Measurements from ENCODE around the gene OR52A1. TPM values are rescaled to one million over a fixed set of nuclear protein-coding genes. Genes with fewer than 3 reads are reported as not detected.
"Not testable (repeated sequence)": the region's sequence is repeated elsewhere in the genome, so short reads cannot be mapped to it uniquely, and the experiment has no call there.

OR52A1 gene
- not detected for total RNA-seq

DNA sequence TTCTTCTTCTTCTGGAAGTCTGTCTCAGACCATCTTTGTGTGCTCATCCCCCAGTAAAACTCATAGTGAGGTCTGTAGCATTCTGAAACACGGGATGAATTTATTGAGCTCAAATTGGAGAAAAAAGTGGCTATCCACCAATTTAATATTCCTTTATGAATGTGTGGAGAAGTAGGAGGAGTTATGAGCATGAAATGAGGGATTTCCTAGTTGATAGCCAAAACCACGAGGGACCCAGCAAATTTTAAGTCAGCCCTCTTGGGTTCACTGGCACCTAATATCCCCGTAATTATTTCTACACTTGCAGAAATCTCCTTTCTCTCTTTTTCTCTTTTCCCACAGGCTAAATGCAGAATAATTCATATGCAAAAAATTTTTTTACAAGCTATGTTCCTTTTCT lies at the start of gene OR52A1:
OR52A1 (minus strand) TSS at position 101 of the 400 bp plus-strand sequence. CDS start 2,388 bp downstream, outside the sequence.
- H3K4me1 Mint-ChIP-seq (ENCODE audit: low read depth) = no peaks in the 10 kb centered on the region
- no peaks in the 10 kb centered on the region for H3K9me3 Mint-ChIP-seq
- H3K36me3 Mint-ChIP-seq (ENCODE audit: low read depth) = no peaks in the 10 kb centered on the region
- DNase-seq = no peak
- intact Hi-C loops (cut with micrococcal nuclease) = no loop called here
- CTCF ChIA-PET = no interaction called here
- no peak within 1 kb of the TSS for H3K4me3 Mint-ChIP-seq
- H3K27ac Mint-ChIP-seq = no peak within 1 kb of the TSS
- H3K27me3 Mint-ChIP-seq (ENCODE audit: low read depth) = peaks cover 4% of the 10 kb centered on the region

DNA sequence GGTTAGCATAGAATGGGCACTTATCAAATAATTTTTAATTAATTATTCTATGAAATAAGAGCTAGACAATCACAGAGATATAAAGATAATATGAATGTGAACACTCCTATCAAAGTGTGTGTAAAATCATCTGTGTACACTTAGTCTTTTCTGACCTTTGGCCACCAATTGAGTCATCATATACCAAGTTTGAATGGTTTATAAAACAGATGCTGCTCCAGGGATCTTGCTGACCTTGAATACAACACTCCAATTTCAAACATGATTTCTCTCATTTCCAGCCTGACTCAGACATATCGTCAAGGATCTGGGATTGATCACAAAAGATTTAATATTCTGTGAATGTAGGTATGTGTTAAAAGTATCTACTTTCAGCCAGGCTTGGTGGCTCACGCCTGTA lies 48.8 kb upstream of the OR52A1 start:
- Mint-ChIP-seq H3K27me3 (ENCODE audit: low read depth) (no peaks in the 10 kb centered on the region), H3K4me1 (ENCODE audit: low read depth) (no peaks in the 10 kb centered on the region), H3K27ac (no peak overlapping the region), H3K36me3 (ENCODE audit: low read depth) (no peaks in the 10 kb centered on the region), H3K4me3 (no peak overlapping the region), H3K9me3 (no peaks in the 10 kb centered on the region)
- no peak for DNase-seq
- CTCF ChIA-PET = no interaction called here
- intact Hi-C loops (cut with micrococcal nuclease) = no loop called here

DNA sequence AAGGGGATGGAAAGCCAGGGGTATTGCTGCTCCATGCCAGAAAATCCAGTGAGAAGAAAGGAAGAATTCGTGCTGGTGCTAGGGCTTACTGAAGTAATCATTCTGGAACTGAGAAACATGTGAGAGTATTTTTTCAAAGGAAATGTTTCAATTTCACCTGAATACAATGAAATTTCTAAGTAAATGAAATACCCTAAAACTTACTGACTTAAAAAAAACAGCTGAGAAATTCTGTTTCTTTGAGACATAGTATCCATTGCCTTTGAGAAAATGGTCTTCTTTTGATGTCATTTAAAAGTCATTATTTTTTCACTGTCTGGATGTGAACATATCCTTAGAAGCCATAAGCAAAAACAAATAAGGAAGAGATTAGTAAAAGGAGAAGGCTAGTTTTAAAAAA lies 46.0 kb upstream of the OR52A1 start, which contains the start of gene OR51V1:
OR51V1 (minus strand) TSS at position 101 of the 400 bp plus-strand sequence; CDS start at position 101, 0 bp downstream.
- Mint-ChIP-seq H3K4me3 (no peak within 1 kb of the TSS), H3K9me3 (no peaks in the 10 kb centered on the region), H3K27me3 (ENCODE audit: low read depth) (peaks cover 2% of the 10 kb centered on the region), H3K27ac (no peak within 1 kb of the TSS), H3K36me3 (ENCODE audit: low read depth) (no peaks in the 10 kb centered on the region), H3K4me1 (ENCODE audit: low read depth) (no peaks in the 10 kb centered on the region)
- intact Hi-C loops (cut with micrococcal nuclease) = no loop called here
- CTCF ChIA-PET = no interaction called here
- DNase-seq = no peak

DNA sequence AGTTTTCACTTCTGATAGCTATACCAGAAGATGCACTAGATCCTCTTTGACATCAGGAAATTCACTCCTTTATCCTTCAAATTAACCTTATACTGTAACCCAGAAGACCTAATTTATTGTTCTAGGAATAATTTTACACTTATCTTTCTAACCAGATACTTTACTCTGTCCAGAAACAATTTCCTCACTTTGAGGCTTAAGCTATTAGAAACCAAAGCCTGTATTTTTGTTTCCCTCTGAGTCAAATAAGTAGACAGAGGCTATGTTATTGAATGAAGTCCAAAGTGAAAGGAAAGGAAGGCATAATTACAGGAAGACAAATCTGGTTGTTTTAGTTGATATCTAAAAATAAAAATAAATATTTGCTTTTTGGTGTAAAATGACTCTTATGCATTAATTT lies 43.7 kb upstream of the OR52A1 start:
- Mint-ChIP-seq H3K4me1 (ENCODE audit: low read depth) (no peaks in the 10 kb centered on the region), H3K27ac (no peak overlapping the region), H3K4me3 (no peak overlapping the region), H3K36me3 (ENCODE audit: low read depth) (no peaks in the 10 kb centered on the region), H3K9me3 (no peaks in the 10 kb centered on the region), H3K27me3 (ENCODE audit: low read depth) (peaks cover 2% of the 10 kb centered on the region)
- CTCF ChIA-PET = no interaction called here
- no peak for DNase-seq
- intact Hi-C loops (cut with micrococcal nuclease) = no loop called here

DNA sequence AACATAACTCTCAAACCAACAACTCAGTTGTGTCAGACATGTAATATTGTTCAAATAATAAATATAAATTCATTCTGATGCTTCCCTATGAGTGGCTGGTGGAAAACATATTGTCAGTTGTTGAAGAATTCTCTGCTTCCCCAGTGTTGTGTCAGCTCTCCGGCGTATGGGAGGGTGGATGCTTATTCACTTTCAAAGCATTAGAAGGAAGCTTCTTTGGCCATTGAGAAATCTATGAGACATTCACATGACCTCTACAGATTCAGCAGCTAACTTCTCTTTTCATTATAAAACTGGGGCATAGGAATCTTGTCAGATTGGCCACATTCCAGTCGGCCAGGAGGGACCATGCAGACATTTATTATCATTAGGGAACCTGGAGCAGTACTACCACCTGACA lies 43.0 kb upstream of the OR52A1 start:
- no peak for DNase-seq
- intact Hi-C loops (cut with micrococcal nuclease) = no loop called here
- CTCF ChIA-PET = no interaction called here
- no peaks in the 10 kb centered on the region for H3K4me1 Mint-ChIP-seq (ENCODE audit: low read depth)
- H3K4me3 Mint-ChIP-seq = no peak overlapping the region
- H3K27ac Mint-ChIP-seq = no peak overlapping the region
- no peaks in the 10 kb centered on the region for H3K36me3 Mint-ChIP-seq (ENCODE audit: low read depth)
- peaks cover 2% of the 10 kb centered on the region for H3K9me3 Mint-ChIP-seq
- peaks cover 2% of the 10 kb centered on the region for H3K27me3 Mint-ChIP-seq (ENCODE audit: low read depth)

DNA sequence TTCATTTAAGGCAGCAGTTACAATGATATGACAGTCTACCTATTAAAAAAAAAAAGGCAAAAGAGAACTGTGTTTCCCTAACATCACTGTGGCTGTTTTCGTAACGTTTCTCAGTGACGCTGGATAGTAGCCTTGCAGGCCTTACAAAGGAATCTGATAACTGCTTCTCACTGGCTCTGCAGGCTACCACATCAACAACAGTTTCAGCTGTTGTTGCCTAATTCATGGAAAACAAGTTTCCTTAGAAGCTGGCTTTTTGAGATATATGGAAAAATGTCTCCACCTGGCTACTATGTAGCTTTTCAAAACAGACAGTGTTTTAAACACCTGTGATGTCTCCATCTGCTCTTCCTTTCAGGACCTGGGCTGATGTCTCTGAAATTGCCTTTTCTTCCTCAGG lies 42.2 kb upstream of the OR52A1 start:
- no peaks in the 10 kb centered on the region for H3K4me1 Mint-ChIP-seq (ENCODE audit: low read depth)
- H3K27ac Mint-ChIP-seq = no peak overlapping the region
- peaks cover 3% of the 10 kb centered on the region for H3K9me3 Mint-ChIP-seq
- no peak for DNase-seq
- no peaks in the 10 kb centered on the region for H3K36me3 Mint-ChIP-seq (ENCODE audit: low read depth)
- intact Hi-C loops (cut with micrococcal nuclease) = no loop called here
- CTCF ChIA-PET = no interaction called here
- peaks cover 2% of the 10 kb centered on the region for H3K27me3 Mint-ChIP-seq (ENCODE audit: low read depth)
- H3K4me3 Mint-ChIP-seq = no peak overlapping the region

DNA sequence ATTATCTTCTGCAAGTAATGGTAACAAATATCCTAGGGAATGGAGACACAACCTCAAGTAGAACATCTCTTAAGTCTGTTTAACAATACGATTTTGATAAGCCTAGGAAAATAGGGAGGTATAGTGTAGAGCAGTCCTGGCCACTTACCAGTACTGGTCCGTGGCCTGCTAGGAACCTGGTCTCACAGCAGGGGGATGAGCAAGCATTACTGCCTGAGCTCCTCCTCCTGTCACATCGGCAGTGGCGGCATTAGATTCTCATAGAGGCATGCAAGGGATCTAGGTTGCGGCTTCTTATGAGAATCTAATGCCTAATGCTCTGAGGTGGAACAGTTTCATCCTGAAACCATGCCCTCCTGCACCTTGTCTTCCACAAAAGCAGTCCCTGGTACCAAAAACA lies 41.5 kb upstream of the OR52A1 start:
- peaks cover 2% of the 10 kb centered on the region for H3K27me3 Mint-ChIP-seq (ENCODE audit: low read depth)
- intact Hi-C loops (cut with micrococcal nuclease) = no loop called here
- H3K4me1 Mint-ChIP-seq (ENCODE audit: low read depth) = no peaks in the 10 kb centered on the region
- no peak overlapping the region for H3K27ac Mint-ChIP-seq
- CTCF ChIA-PET = no interaction called here
- H3K4me3 Mint-ChIP-seq = no peak overlapping the region
- no peaks in the 10 kb centered on the region for H3K36me3 Mint-ChIP-seq (ENCODE audit: low read depth)
- peaks cover 5% of the 10 kb centered on the region for H3K9me3 Mint-ChIP-seq
- no peak for DNase-seq

DNA sequence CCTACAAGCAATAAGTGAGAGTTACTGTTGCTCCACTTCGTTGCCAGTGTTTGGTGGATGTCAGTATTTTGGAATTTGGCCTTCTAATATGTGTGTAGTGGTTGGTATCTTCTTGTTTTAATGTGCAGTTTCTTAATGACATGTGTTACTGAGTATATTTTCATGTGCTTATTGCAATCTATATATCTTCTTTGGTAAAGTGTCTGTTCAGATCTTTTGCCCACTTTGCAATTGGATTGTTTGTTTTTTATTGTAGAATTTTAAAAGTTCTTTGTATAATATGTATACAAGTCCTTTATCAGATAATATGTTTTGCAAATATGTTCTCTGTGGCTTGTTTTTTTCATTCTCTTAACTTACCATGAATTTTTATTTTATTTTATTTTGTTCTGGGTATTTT lies 38.2 kb upstream of the OR52A1 start:
- intact Hi-C loops (cut with micrococcal nuclease) = no loop called here
- no peak overlapping the region for H3K27ac Mint-ChIP-seq
- CTCF ChIA-PET = no interaction called here
- H3K9me3 Mint-ChIP-seq = peaks cover 12% of the 10 kb centered on the region
- H3K4me1 Mint-ChIP-seq (ENCODE audit: low read depth) = no peaks in the 10 kb centered on the region
- no peaks in the 10 kb centered on the region for H3K36me3 Mint-ChIP-seq (ENCODE audit: low read depth)
- no peak for DNase-seq
- H3K4me3 Mint-ChIP-seq = no peak overlapping the region
- peaks cover 2% of the 10 kb centered on the region for H3K27me3 Mint-ChIP-seq (ENCODE audit: low read depth)

DNA sequence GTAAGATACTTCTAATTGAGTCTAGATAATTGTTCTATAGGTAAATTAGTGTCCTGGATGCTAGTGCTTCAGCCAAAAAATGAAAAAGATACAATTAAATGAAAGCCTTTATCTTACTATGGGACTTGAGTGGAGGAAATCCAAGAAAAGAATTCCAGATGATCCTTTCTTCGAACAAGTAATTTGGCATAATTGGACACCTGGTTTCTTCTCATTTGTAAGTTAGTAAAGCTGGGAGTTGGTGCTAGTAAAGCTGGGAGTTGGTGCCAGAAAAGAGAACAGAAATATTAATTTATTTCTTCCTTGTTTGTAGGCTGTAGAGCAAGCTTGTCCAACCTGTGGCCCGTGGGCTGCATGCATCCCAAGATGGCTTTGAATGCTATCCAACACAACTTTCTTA lies 33.6 kb upstream of the OR52A1 start:
- Mint-ChIP-seq H3K27me3 (ENCODE audit: low read depth) (no peaks in the 10 kb centered on the region), H3K4me3 (no peak overlapping the region), H3K9me3 (peaks cover 12% of the 10 kb centered on the region), H3K27ac (no peak overlapping the region), H3K36me3 (ENCODE audit: low read depth) (no peaks in the 10 kb centered on the region), H3K4me1 (ENCODE audit: low read depth) (no peaks in the 10 kb centered on the region)
- no peak for DNase-seq
- CTCF ChIA-PET = interaction anchor here (0.6 kb wide), 1 partner anchor 614 kb away, joined by 3 read pairs; no protein-coding TSS in a partner anchor
- intact Hi-C loops (cut with micrococcal nuclease) = no loop called here

DNA sequence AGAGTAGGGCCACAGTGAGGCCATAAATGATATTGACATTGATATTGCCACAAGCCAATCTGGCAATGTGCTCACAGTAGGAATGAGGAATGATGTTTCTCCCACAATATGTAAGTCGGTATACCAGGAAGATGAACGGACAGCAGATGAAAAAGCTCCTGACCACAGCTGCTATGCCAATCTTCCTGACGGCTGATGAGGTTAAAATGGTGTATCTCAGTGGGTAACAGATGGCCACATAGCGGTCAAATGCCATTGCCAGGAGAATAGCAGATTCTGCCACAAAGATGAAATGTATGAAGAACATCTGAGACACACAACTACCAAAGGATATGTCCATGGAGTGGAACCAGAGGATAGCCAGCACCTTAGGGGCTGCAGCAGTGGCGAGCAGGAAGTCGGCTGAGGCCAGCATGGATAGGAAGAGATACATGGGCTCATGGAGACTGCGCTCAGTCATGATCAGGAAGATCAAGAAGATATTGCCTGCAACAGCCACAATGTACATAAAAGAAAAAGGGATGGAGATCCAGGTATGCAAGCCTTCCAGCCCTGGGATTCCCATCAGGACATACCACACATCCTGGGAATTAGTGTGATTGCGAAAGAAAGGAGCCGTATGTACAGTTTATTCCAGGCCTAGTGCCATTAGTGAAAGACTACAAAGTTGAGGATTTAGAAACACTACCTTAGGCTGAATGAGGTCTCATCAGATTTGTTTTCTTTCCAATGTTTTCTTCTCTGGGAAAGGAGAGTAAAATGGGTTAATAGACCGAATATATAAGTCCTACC lies 23.7 kb upstream of the OR52A1 start:
- intact Hi-C loops (cut with micrococcal nuclease) = no loop called here
- H3K27me3 Mint-ChIP-seq (ENCODE audit: low read depth) = no peaks in the 10 kb centered on the region
- H3K36me3 Mint-ChIP-seq (ENCODE audit: low read depth) = no peaks in the 10 kb centered on the region
- no peak overlapping the region for H3K27ac Mint-ChIP-seq
- CTCF ChIA-PET = no interaction called here
- no peaks in the 10 kb centered on the region for H3K9me3 Mint-ChIP-seq
- DNase-seq = no peak
- no peaks in the 10 kb centered on the region for H3K4me1 Mint-ChIP-seq (ENCODE audit: low read depth)
- no peak overlapping the region for H3K4me3 Mint-ChIP-seq

DNA sequence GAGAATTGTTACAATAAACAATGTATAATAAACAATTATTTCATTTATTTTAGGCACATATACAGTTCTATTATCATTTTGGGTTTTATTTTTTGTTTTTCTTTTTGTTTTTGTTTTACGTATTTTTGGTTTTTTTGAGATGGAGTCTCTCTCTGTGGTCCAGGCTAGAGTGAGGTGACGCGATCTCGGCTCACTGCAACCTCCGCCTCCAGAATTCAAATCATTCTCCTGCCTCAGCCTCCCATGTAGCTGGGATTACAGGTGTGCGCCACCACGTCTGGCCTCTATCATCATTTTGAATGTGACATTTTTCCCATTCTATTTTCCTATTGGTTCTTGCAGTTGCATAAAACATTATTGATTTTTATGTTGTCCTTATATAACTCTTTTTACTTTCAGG lies 20.4 kb upstream of the OR52A1 start:
- intact Hi-C loops (cut with micrococcal nuclease) = no loop called here
- CTCF ChIA-PET = no interaction called here
- no peaks in the 10 kb centered on the region for H3K4me1 Mint-ChIP-seq (ENCODE audit: low read depth)
- no peak for DNase-seq
- H3K27me3 Mint-ChIP-seq (ENCODE audit: low read depth) = no peaks in the 10 kb centered on the region
- no peaks in the 10 kb centered on the region for H3K36me3 Mint-ChIP-seq (ENCODE audit: low read depth)
- no peak overlapping the region for H3K27ac Mint-ChIP-seq
- H3K9me3 Mint-ChIP-seq = no peaks in the 10 kb centered on the region
- no peak overlapping the region for H3K4me3 Mint-ChIP-seq

DNA sequence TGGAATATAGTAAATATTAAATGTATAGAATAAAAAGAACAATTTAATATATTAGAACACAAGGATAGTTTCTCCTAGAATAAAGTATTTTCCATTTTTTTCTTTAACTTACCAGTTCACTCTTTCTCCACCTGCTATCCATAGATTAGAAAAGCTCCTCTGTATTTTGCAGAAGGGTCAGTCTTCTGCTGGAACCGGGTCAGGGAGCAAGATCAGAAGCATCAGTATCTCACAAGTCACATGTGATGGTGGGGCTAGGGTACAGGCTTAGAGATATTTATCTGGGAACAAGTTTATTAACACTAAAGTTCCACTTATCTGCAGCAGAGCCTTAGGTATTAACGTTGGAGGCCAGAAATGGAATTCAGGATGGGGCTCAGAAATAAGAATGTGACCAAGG lies 17.3 kb upstream of the OR52A1 start:
- Mint-ChIP-seq H3K9me3 (no peaks in the 10 kb centered on the region), H3K27me3 (ENCODE audit: low read depth) (no peaks in the 10 kb centered on the region), H3K27ac (no peak overlapping the region), H3K4me1 (ENCODE audit: low read depth) (no peaks in the 10 kb centered on the region), H3K4me3 (no peak overlapping the region), H3K36me3 (ENCODE audit: low read depth) (no peaks in the 10 kb centered on the region)
- CTCF ChIA-PET = no interaction called here
- intact Hi-C loops (cut with micrococcal nuclease) = no loop called here
- DNase-seq = no peak

DNA sequence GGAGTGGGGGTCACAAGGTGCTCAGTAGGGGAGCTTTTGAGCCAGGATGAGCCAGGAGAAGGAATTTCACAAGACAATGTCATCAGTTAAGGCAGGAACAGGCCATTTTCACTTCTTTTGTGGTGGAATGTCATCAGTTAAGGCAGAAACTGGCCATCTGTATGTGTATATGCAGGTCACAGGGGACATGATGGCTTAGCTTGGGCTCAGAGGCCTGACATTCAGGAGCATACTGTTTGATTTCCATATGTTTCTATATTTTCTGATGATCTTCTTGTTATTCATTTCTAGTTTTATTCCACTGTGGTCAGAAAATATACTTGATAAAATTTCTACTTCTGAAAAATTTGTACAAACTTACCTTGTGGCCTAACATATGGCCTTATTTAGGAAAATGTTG lies 11.3 kb upstream of the OR52A1 start:
- H3K9me3 Mint-ChIP-seq; H3K36me3 Mint-ChIP-seq (ENCODE audit: low read depth); intact Hi-C loops (cut with micrococcal nuclease); H3K27ac Mint-ChIP-seq; H3K27me3 Mint-ChIP-seq (ENCODE audit: low read depth); DNase-seq; H3K4me1 Mint-ChIP-seq (ENCODE audit: low read depth); CTCF ChIA-PET; H3K4me3 Mint-ChIP-seq: not testable (repeated sequence)
